ENCODE data around the gene TAOK3. TPM values are rescaled to one million over a fixed set of nuclear protein-coding genes. Genes with fewer than 3 reads are reported as not detected.

TAOK3 gene
- total RNA-seq, 4 donors from 2014 or later, result 91.2 to 111 (median 93.2) TPM

DNA sequence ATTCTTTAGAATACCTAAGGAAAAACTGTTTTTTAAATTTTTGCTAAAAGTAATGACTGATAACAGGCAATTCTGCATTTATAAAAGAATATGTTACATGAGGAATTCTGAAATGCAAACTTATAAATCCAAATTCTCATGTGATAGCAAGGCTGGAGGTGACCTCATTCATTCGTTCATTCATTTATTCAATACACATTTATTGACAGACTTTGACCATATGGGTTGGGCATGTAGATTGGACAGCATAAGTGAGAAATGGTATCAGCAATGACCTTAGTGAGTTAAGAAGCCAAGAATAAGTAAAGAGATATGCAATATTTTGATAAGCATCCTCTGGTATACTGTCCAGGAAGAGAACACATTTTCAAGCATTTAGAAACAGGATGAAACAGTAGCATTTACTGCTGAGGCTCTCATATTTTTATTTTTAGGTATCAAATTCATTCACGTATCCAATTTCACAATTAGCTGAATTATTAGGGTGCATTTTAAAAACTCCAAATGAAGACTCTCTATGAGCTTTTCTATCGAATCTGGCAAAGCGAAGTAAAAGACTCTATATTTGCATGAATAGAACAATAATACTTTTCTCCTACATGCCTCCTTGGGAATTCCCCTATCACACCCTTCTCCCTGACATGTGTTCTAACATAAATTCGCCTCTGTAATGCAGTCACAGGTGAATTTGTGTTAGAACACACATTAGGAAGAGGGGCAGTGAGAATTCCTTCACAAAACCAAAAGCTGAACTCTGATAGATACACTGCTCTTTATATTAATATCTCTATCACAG is 186.9 kb downstream of the TAOK3 start:
- no peak for DNase-seq
- H3K4me1 ChIP-seq, result peaks cover 0 to 4% (median 0%) of the 10 kb centered on the region in 4 donors
- no peaks in the 10 kb centered on the region for H3K9me3 ChIP-seq
- peaks cover 0 to 11% (median 0%) of the 10 kb centered on the region in 3 donors for H3K36me3 ChIP-seq
- no peak overlapping the region for H3K4me3 ChIP-seq
- no peak overlapping the region for H3K27ac ChIP-seq
- TF ChIP-seq POLR2A (IDR thresholded peaks at IDR 0.05), result no peak
- no peak for TF ChIP-seq CTCF (IDR thresholded peaks at IDR 0.05)
- no peaks in the 10 kb centered on the region for H3K27me3 ChIP-seq

- peaks cover 0 to 4% (median 0%) of the 10 kb centered on the region in 4 donors for H3K4me1 ChIP-seq
- H3K36me3 ChIP-seq, result peaks cover 0 to 25% (median 0%) of the 10 kb centered on the region in 3 donors
- TF ChIP-seq CTCF (IDR thresholded peaks at IDR 0.05), result no peak
- H3K27me3 ChIP-seq, result no peaks in the 10 kb centered on the region
- H3K27ac ChIP-seq, result no peak overlapping the region
- H3K9me3 ChIP-seq, result no peaks in the 10 kb centered on the region
- H3K4me3 ChIP-seq, result no peak overlapping the region
- DNase-seq, result no peak
Observed at GRCh38 chr12:118183711-118184110, 189.0 kb downstream of the TAOK3 start.

DNA sequence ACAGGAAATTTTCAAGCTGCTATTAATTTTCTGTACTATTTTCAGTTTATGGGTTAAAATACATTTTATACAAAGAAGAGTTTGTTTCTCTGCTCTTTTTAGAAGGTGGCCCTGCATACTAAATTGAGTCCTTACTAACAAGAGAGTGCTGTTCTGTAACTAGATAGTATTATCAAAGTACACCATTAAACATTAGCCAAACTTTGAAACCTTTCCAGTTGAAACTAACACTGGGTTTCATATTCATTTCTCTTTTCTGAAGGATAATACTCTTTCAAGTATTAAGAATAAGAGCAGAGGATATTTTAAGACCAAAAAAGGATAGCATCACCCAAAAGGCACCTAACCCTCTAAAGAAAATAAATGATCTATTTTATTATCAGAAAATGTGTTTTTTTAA is 189.6 kb downstream of the TAOK3 start:
- Histone ChIP-seq H3K4me3 (no peak overlapping the region), H3K9me3 (no peaks in the 10 kb centered on the region), H3K4me1 (peaks cover 0 to 4% (median 0%) of the 10 kb centered on the region in 4 donors), H3K36me3 (peaks cover 0 to 30% (median 0%) of the 10 kb centered on the region in 3 donors), H3K27ac (peak overlapping the region in 1 of 4 donors; percentile 5), H3K27me3 (no peaks in the 10 kb centered on the region)
- DNase-seq, result no peak
- TF ChIP-seq POLR2A (IDR thresholded peaks at IDR 0.05) (no peak), CTCF (IDR thresholded peaks at IDR 0.05) (no peak)

GRCh38 chr12:118175823-118176447 is 196.8 kb downstream of the TAOK3 start:
- Histone ChIP-seq H3K27ac (no peak overlapping the region), H3K4me3 (no peak overlapping the region), H3K9me3 (no peaks in the 10 kb centered on the region), H3K4me1 (no peaks in the 10 kb centered on the region), H3K27me3 (no peaks in the 10 kb centered on the region), H3K36me3 (peaks cover 0 to 97% (median 4%) of the 10 kb centered on the region in 3 donors)
- TF ChIP-seq CTCF (IDR thresholded peaks at IDR 0.05) (no peak), POLR2A (IDR thresholded peaks at IDR 0.05) (no peak)
- DNase-seq, result no peak

DNA sequence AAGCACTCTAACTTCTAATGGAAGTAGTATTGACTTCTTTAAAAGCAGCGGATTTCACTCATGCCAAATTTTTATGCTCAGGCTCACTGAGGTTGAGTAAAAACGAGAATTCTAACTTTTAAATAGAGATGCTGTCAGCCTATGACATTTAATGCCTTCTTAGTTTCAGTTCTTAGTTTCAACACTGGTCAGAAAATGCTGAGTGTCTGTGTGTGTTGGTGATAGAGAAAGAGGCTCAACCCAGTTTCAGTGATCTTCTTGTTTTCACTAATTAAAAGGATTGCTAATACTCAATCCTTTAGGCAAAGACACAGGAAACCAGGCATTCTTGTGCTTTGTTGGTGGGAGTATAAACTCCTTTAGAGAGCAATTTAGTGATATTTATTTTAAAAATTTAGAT is 205.8 kb downstream of the TAOK3 start:
- H3K4me3 ChIP-seq, result no peak overlapping the region
- no peak overlapping the region for H3K27ac ChIP-seq
- TF ChIP-seq CTCF (IDR thresholded peaks at IDR 0.05), result no peak
- no peak for TF ChIP-seq POLR2A (IDR thresholded peaks at IDR 0.05)
- no peaks in the 10 kb centered on the region for H3K9me3 ChIP-seq
- H3K4me1 ChIP-seq, result no peaks in the 10 kb centered on the region
- peaks cover 0 to 51% (median 3%) of the 10 kb centered on the region in 3 donors for H3K36me3 ChIP-seq
- DNase-seq, result no peak
- no peaks in the 10 kb centered on the region for H3K27me3 ChIP-seq

Data from Peyer's patch (tissue), 4 donors.